ACC112 (cell line): Measurements from ENCODE around the gene METTL25.

ENCODE experiments used
- H2AFZ ChIP-seq: fragments of 200-600 bp; sonication (generic); one replicate; pipeline ENCODE4 v1.6.0; 2017; ENCODE audit warnings: antibody characterized with exemption, low read length; ENCODE audit not compliant: unreplicated experiment
- H3K27ac ChIP-seq: fragments of 200-600 bp; sonication (generic); 2 replicates; pipeline ENCODE4 v1.5.1; 2014; ENCODE audit warnings: low read depth, mild to moderate bottlenecking, antibody characterized with exemption, low read length, moderate library complexity
- H3K27me3 ChIP-seq: fragments of 200-600 bp; sonication (generic); 2 replicates; pipeline ENCODE4 v1.6.1; 2014; ENCODE audit warnings: mild to moderate bottlenecking, antibody characterized with exemption, low read length, moderate library complexity, mixed read lengths; ENCODE audit not compliant: insufficient read depth
- H3K36me3 ChIP-seq: fragments of 200-600 bp; sonication (generic); 2 replicates; pipeline ENCODE4 v1.6.1; 2016; ENCODE audit warnings: mild to moderate bottlenecking, antibody characterized with exemption, low read length, moderate library complexity, mixed read lengths; ENCODE audit not compliant: insufficient read depth
- H3K4me1 ChIP-seq: fragments of 200-600 bp; sonication (generic); one replicate; pipeline ENCODE4 v1.6.1; 2016; ENCODE audit warnings: low read length, mixed read lengths; ENCODE audit not compliant: insufficient read depth, unreplicated experiment, control insufficient read depth
- H3K4me3 ChIP-seq: fragments of 200-600 bp; sonication (generic); 2 replicates; pipeline ENCODE4 v1.5.1; 2014; ENCODE audit warnings: mild to moderate bottlenecking, low read depth, low read length
- H3K79me2 ChIP-seq: fragments of 200-600 bp; sonication (generic); one replicate; pipeline ENCODE4 v1.6.0; 2016; ENCODE audit warnings: low read length; ENCODE audit not compliant: control insufficient read depth, unreplicated experiment, insufficient read depth

Gene METTL25

DNA sequence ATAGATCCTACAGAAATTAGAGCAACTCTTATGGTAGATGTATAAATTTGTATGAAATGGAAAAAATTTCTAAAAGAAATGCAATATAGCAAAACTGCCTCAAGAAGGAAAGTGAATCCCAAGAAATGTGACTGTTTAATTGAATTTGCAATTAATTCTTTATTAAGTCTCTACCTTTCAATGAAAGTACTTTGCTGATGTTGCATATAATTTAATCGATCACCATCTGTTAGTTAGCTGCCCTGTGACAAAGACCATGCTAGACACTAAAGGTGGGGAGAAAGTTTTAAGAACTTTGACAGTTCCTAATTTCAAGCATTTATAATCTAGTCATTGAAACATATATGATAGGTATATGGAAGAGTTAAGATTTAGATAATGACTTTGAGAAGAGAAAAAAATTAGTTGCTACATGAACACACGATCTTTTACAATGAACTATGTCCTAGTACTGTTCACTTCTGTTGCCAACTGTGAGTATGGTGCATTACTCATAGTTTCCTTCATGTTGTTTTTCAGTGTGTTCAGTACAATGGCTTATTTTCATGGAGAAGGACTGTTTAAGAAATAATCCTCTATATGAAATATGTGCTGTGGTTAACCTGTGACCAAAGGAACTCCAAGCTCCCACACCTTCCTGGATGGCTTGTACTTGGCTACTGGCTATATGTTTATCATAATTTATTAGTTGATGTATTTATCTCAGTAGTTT is 128.4 kb downstream of the METTL25 start:
- Histone ChIP-seq H3K79me2 (no peaks in the 10 kb centered on the region), H3K27ac (0 out of 2 replicates have a peak overlapping the region, but pooled peaks have one; percentile 8), H3K36me3 (no peaks in the 10 kb centered on the region), H3K4me1 (no peaks in the 10 kb centered on the region), H2AFZ (no peak overlapping the region), H3K27me3 (no peaks in the 10 kb centered on the region), H3K4me3 (no peak overlapping the region)

DNA sequence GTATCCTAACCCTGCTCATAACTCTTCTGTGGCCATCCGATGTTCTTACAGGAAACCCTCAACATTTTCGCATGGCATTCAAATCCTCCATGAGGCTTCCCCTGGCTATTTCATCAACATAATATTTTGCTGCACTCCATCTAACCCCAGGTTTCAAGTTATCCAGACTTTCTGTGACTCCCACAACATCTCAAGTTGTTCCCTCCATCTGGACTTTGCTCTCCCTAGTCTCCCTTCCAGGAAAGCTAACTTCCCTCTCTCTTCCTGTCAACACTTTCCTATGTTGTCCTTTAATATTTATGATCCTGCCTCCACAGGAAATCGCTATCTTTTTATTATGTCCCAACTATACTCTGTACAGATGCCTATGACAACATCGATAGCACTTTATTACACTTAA is 146.1 kb downstream of the METTL25 start:
- H3K79me2 ChIP-seq, result no peaks in the 10 kb centered on the region
- no peak overlapping the region for H3K4me3 ChIP-seq
- H3K4me1 ChIP-seq, result no peaks in the 10 kb centered on the region
- H3K27ac ChIP-seq, result no peak overlapping the region
- peaks cover 6% of the 10 kb centered on the region; the same call in 1 of the 2 replicates for H3K27me3 ChIP-seq
- no peaks in the 10 kb centered on the region for H3K36me3 ChIP-seq
- no peak overlapping the region for H2AFZ ChIP-seq

- H3K4me3 ChIP-seq, result no peak overlapping the region
- no peaks in the 10 kb centered on the region for H3K4me1 ChIP-seq
- H2AFZ ChIP-seq, result no peak overlapping the region
- H3K27ac ChIP-seq, result no peak overlapping the region
- H3K27me3 ChIP-seq, result peaks cover 6% of the 10 kb centered on the region; the same call in 1 of the 2 replicates
- no peaks in the 10 kb centered on the region for H3K79me2 ChIP-seq
- no peaks in the 10 kb centered on the region for H3K36me3 ChIP-seq
These were observed 146.8 kb downstream of the METTL25 start for GRCh38 chr12:82505150-82505549.

DNA sequence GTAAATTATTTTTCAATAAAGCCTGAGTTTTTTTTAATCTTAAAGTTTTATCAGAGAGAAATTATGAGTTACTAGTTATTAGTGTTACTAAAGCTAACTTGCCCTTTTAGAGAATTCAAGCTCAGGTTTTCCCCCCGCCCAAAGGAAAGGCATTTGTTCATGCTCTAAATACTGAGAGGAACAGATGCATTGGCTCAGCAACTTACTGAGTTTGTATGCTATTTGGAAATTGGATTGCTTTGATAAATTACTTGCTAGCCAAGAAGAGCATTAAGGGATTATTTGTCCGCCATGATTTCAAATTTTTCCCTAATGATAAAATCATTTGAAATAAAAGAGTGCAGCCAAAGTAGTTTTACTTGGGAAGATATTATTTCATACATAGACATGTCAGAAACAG is 149.4 kb downstream of the METTL25 start:
- Histone ChIP-seq H3K27ac (no peak overlapping the region), H3K27me3 (peaks cover 6% of the 10 kb centered on the region; the same call in 1 of the 2 replicates), H3K36me3 (no peaks in the 10 kb centered on the region), H3K4me1 (no peaks in the 10 kb centered on the region), H3K79me2 (no peaks in the 10 kb centered on the region), H3K4me3 (no peak overlapping the region), H2AFZ (no peak overlapping the region)

DNA sequence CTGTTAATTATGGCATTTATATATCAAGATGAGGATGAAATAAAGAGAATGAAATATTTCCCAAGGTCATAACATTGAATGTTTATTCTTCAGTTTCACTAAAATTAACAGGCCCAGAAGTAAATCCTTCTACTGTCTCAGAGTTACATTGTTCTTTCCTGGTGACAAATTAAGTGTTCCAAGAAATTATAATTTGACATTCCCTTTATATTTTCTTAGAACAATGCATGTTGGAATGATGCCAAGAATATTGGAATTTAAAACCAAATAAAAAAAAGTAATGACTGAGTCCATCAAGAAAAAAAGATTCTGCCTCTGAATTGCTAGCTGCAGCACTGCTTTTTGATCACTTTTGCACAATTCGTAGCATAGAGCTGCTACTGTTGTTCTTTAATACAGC is 152.1 kb downstream of the METTL25 start:
- Histone ChIP-seq H3K4me3 (no peak overlapping the region), H3K79me2 (no peaks in the 10 kb centered on the region), H3K27ac (no peak overlapping the region), H2AFZ (no peak overlapping the region), H3K36me3 (no peaks in the 10 kb centered on the region), H3K27me3 (no peaks in the 10 kb centered on the region), H3K4me1 (no peaks in the 10 kb centered on the region)

DNA sequence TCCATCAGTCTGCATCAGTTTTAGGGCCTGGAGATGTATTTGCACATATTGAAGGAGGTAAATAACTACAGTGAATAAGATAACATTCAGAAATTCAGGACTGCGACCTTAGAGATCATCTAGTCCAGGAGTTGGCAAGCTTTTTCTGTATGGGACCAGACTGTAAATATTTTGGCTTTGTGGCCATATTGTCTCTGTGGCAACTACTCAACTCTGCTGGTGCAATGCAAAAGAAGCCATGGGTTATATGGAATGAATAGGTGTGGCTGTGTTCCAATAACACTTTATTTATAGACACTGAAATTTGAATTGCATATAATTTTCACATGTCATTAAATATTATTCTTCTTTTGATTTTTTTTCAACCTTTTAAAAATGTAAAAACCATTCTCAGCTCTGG is 156.6 kb downstream of the METTL25 start:
- Histone ChIP-seq H3K27me3 (no peaks in the 10 kb centered on the region), H3K4me3 (no peak overlapping the region), H3K79me2 (no peaks in the 10 kb centered on the region)

GRCh38 chr12:82515652-82516051 is 157.3 kb downstream of the METTL25 start:
- Histone ChIP-seq H2AFZ (no peak overlapping the region), H3K27ac (no peak overlapping the region), H3K4me3 (no peak overlapping the region), H3K4me1 (no peaks in the 10 kb centered on the region), H3K27me3 (no peaks in the 10 kb centered on the region), H3K36me3 (no peaks in the 10 kb centered on the region), H3K79me2 (no peaks in the 10 kb centered on the region)

More for the DNA sequence above, 156.6 kb downstream of the METTL25 start:
- Histone ChIP-seq H3K27ac (no peak overlapping the region), H3K4me1 (no peaks in the 10 kb centered on the region), H3K36me3 (no peaks in the 10 kb centered on the region), H2AFZ (no peak overlapping the region)

DNA sequence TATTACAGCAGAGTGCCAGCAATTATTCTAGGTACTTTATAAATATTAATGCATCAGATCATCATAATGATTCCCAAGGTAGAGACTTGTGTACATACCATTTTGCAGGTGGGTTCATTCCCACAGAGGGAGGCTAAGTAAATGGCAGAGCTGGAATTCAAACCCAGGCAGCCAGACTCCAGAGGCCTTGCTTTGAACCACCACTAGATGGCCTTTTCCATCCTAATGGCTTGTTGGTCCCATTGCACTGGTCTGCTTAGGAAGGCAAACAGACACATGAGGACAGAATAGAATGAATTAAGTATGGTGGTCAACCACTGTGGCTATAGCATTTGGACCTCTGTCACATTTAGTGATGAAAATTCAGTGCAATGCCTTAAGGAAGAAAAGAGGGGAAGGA is 158.7 kb downstream of the METTL25 start:
- H3K4me3 ChIP-seq, result no peak overlapping the region
- H3K79me2 ChIP-seq, result no peaks in the 10 kb centered on the region
- no peaks in the 10 kb centered on the region for H3K36me3 ChIP-seq
- no peak overlapping the region for H2AFZ ChIP-seq
- no peaks in the 10 kb centered on the region for H3K27me3 ChIP-seq
- H3K27ac ChIP-seq, result no peak overlapping the region
- no peaks in the 10 kb centered on the region for H3K4me1 ChIP-seq

GRCh38 chr12:82517808-82518207 is 159.5 kb downstream of the METTL25 start:
- Histone ChIP-seq H3K79me2 (no peaks in the 10 kb centered on the region), H3K4me1 (no peaks in the 10 kb centered on the region), H3K27ac (no peak overlapping the region), H3K4me3 (no peak overlapping the region), H3K36me3 (no peaks in the 10 kb centered on the region), H3K27me3 (no peaks in the 10 kb centered on the region), H2AFZ (no peak overlapping the region)

DNA sequence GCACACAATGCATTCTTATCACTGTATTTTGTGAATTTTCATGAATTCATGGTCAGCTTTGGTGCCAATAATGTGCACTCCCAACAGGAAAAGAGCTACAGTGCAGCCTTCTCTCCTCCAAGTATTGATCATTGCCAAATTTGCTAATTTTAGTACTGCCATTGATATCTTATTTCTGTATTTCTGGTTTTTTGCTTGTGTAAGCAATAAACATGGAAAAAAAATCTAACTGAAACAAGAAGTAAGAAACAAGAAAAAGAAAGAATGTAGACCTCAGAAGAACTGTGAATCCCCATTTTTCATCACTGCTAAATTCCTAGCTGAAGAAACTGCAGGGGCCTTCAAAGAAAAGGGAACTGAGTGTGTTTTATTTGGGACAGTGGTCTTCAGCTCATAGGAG is 161.2 kb downstream of the METTL25 start:
- Histone ChIP-seq H3K36me3 (no peaks in the 10 kb centered on the region), H3K4me1 (no peaks in the 10 kb centered on the region), H3K4me3 (no peak overlapping the region), H3K79me2 (no peaks in the 10 kb centered on the region), H3K27ac (no peak overlapping the region), H2AFZ (no peak overlapping the region), H3K27me3 (no peaks in the 10 kb centered on the region)

- H3K4me1 ChIP-seq, result no peaks in the 10 kb centered on the region
- no peak overlapping the region for H3K27ac ChIP-seq
- H3K4me3 ChIP-seq, result no peak overlapping the region
- no peak overlapping the region for H2AFZ ChIP-seq
- H3K27me3 ChIP-seq, result 0 out of 2 replicates have a peak, but pooled peaks cover 7% of the 10 kb centered on the region
- no peaks in the 10 kb centered on the region for H3K79me2 ChIP-seq
- no peaks in the 10 kb centered on the region for H3K36me3 ChIP-seq
These were observed 164.0 kb downstream of the METTL25 start for GRCh38 chr12:82522285-82522684.
